T-cell (primary cell): Measurements from ENCODE around the gene GPR63. TPM values are rescaled to one million over a fixed set of nuclear protein-coding genes. Genes with fewer than 3 reads are reported as not detected.

ENCODE experiments used
- ATAC-seq, 4 experiments: fragments of 200-7000 bp in 3 of 4; fragments of 150-1000 bp in 1 of 4; cut with Tn5 transposase; replicated peaks in 1 of 4; 1 replicate in 3 of 4; 2 replicates in 1 of 4; pipeline ENCODE4 v1.10.0; 2021; ENCODE audit warnings: moderate library complexity in 3 of 4, mild to moderate bottlenecking in 2 of 4, moderate number of reproducible peaks in 1 of 4
- CTCF ChIA-PET, 2 donors: fragments of 300-600 bp; sonication (Branson Sonifier 250); formaldehyde crosslinking; loops; one replicate each; lab custom pipeline; 2022; ENCODE audit warnings: antibody characterized with exemption in 2 of 2; lab: Charles Lee
- POLR2A ChIA-PET, 2 donors: fragments of 300-600 bp; sonication (Branson Sonifier 250); formaldehyde crosslinking; loops; one replicate each; lab custom pipeline; 2022; ENCODE audit warnings: antibody characterized with exemption in 2 of 2; lab: Charles Lee
- DNase-seq, 35 experiments: peaks; one replicate each; pipeline versions ENCODE4 v3.0.0 to v3.0.0-alpha.2; 2013 to 2023
- H3K27ac ChIP-seq: one replicate; pipeline ENCODE4 v1.5.1; 2013; ENCODE audit warnings: low read length
- H3K27me3 ChIP-seq, 2 experiments: replicated peaks in 1 of 2; 1 replicate in 1 of 2; 2 replicates in 1 of 2; pipeline versions ENCODE4 v1.6.1 to v1.7.0; 2013; ENCODE audit warnings: low read length in 1 of 2, mixed read lengths in 1 of 2; ENCODE audit not compliant: control insufficient read depth in 2 of 2, insufficient read depth in 2 of 2; ENCODE audit errors: extremely low read depth in 1 of 2
- H3K36me3 ChIP-seq, 2 donors: 1 replicate in 1 of 2; 2 replicates in 1 of 2; pipeline versions ENCODE4 v1.6.1 to v1.7.0; 2013; ENCODE audit warnings: low read length in 1 of 2; ENCODE audit not compliant: control insufficient read depth in 2 of 2, insufficient read depth in 1 of 2; ENCODE audit errors: extremely low read depth in 1 of 2
- H3K4me1 ChIP-seq, 2 experiments: 1 replicate in 1 of 2; 2 replicates in 1 of 2; pipeline versions ENCODE4 v1.6.1 to v1.7.0; 2013; ENCODE audit warnings: low read length in 2 of 2, mixed read lengths in 1 of 2; ENCODE audit not compliant: insufficient read depth in 2 of 2, control insufficient read depth in 1 of 2; ENCODE audit errors: extremely low read depth in 1 of 2
- H3K4me3 ChIP-seq, 2 donors: 1 replicate in 1 of 2; 2 replicates in 1 of 2; pipeline versions ENCODE4 v1.5.1 to v1.7.0; 2013; ENCODE audit warnings: mild to moderate bottlenecking in 2 of 2, low read length in 1 of 2, moderate library complexity in 1 of 2; ENCODE audit not compliant: control insufficient read depth in 1 of 2; ENCODE audit errors: extremely low read depth in 1 of 2
- H3K9me3 ChIP-seq: 2 replicates; pipeline ENCODE4 v1.7.0; 2013
- H3K27ac Mint-ChIP-seq, 2 donors: one replicate each; pipeline ENCODE4 v1.8.0; 2020 to 2021; ENCODE audit warnings: mild to moderate bottlenecking in 2 of 2, mixed read lengths in 2 of 2
- H3K27me3 Mint-ChIP-seq, 2 donors: one replicate each; pipeline ENCODE4 v1.8.0; 2021 to 2022; ENCODE audit warnings: mixed read lengths in 2 of 2
- H3K36me3 Mint-ChIP-seq: one replicate; pipeline ENCODE4 v1.8.0; 2021; ENCODE audit warnings: mixed read lengths
- H3K4me1 Mint-ChIP-seq, 3 donors: one replicate each; pipeline ENCODE4 v1.8.0; 2020 to 2022; ENCODE audit warnings: mixed read lengths in 3 of 3, mild to moderate bottlenecking in 1 of 3
- H3K4me3 Mint-ChIP-seq, 3 donors: one replicate each; pipeline ENCODE4 v1.8.0; 2020 to 2022; ENCODE audit warnings: mild to moderate bottlenecking in 3 of 3, mixed read lengths in 3 of 3, moderate library complexity in 3 of 3
- H3K9me3 Mint-ChIP-seq, 3 donors: one replicate each; pipeline ENCODE4 v1.8.0; 2020 to 2022; ENCODE audit warnings: mixed read lengths in 3 of 3
- WGBS: methylation state at CpG from one replicate; pipeline ENCODE4 v1.1.5; 2013; ENCODE audit warnings: missing lambda C conversion rate; ENCODE audit not compliant: insufficient coverage; 5-methylcytosine and 5-hydroxymethylcytosine counted together
- total RNA-seq, 35 experiments: library from RNA in 6 of 35; stranded (reverse) in 6 of 35; fragments of 120-200 nt in 1 of 35; gene quantifications; one replicate each; pipeline versions ENCODE4 v1.2.1 to v1.2.4 and lab custom pipeline; 2013 to 2026

The GPR63 gene
- total RNA-seq, 5 donors from 2014 or later (not counting 1 experiment from before 2014, with no cell fraction given) = 0.25 to 0.92 (median 0.67) TPM

DNA sequence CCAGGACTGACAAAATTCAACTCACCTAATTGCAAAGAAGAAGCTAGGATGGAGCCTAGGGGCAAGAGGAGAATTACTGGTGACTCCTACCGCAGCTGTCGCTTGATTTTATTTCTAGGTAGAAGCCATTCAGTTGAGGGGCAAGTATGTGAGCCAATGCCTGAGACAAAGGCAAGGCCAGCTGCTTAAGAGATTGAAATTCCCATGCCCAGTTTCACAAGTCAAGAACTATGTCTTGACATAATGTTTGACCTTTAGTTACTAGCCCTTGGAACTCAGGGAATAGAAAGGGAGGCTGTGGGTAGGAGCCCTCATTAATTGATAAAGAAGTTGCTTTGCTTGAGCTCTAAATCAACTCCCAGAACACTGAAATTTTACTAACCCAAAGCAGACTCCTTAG is 54.0 kb downstream of the GPR63 start:
- no peaks in the 10 kb centered on the region for H3K4me1 ChIP-seq
- 100% methylated on average over 2 of the region's 2 CpGs for WGBS
- H3K27ac Mint-ChIP-seq = no peak overlapping the region
- no peaks in the 10 kb centered on the region for H3K9me3 ChIP-seq
- H3K4me1 Mint-ChIP-seq = no peaks in the 10 kb centered on the region
- CTCF ChIA-PET = no interaction called here
- no peak for ATAC-seq
- no peak overlapping the region for H3K4me3 ChIP-seq
- no peaks in the 10 kb centered on the region for H3K36me3 Mint-ChIP-seq
- H3K9me3 Mint-ChIP-seq = no peaks in the 10 kb centered on the region
- H3K36me3 ChIP-seq = no peaks in the 10 kb centered on the region
- H3K27me3 ChIP-seq = no peaks in the 10 kb centered on the region
- no peak overlapping the region for H3K4me3 Mint-ChIP-seq
- H3K27me3 Mint-ChIP-seq = peaks cover 0 to 19% of the 10 kb centered on the region in 2 donors
- no peak for DNase-seq
- H3K27ac ChIP-seq = no peak overlapping the region
- POLR2A ChIA-PET = no interaction called here

DNA sequence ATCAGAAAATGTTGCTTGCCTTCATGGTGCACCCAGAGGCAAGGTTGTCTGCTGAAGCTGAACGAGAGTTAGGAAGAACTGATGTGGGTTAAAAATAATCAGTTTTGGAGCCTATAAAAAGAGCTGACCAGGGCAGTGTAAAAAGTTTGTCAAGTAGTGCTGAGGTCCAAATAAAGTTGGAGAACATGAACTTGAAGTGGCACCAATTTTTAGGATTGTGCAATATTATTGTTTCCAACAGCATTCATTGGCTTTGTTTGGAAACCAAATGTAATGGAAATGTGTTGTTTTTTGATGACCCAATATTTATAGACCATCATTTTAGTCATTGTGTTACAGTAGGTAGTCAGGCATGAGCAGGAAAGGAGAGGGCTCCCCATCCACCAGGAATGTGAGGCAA is 55.7 kb downstream of the GPR63 start:
- peaks cover 3 to 16% of the 10 kb centered on the region in 2 donors for H3K27me3 Mint-ChIP-seq
- H3K9me3 Mint-ChIP-seq = no peaks in the 10 kb centered on the region
- CTCF ChIA-PET = no interaction called here
- H3K36me3 ChIP-seq = no peaks in the 10 kb centered on the region
- no peak overlapping the region for H3K27ac Mint-ChIP-seq
- H3K36me3 Mint-ChIP-seq = no peaks in the 10 kb centered on the region
- H3K4me3 ChIP-seq = no peak overlapping the region
- no peak for DNase-seq
- H3K4me1 ChIP-seq = no peaks in the 10 kb centered on the region
- H3K27me3 ChIP-seq = peaks cover 0 to 2% of the 10 kb centered on the region in 2 experiments
- POLR2A ChIA-PET = no interaction called here
- no peak overlapping the region for H3K27ac ChIP-seq
- no peak overlapping the region for H3K4me3 Mint-ChIP-seq
- ATAC-seq = no peak
- 80% methylated on average over 1 of the region's 1 CpG for WGBS
- no peaks in the 10 kb centered on the region for H3K4me1 Mint-ChIP-seq
- H3K9me3 ChIP-seq = no peaks in the 10 kb centered on the region

DNA sequence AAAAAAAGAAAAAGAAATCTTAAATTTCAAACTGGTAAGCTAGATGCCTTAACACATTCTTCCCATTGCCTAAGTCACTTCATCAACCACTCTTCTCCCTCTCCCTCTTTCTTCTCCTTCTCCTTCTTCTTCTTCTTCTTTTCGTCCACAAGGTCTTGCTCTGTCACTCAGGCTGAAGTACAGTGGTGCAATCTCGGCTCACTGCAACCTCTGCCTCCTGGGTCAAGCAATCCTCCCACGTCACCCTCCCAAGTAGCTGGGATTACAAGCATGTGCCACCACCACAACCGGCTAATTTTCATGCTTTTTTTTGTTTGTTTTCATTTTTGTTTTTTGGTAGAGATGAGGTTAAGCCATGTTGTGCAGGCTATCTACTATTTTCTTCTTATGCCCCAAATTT is 60.2 kb downstream of the GPR63 start:
- Mint-ChIP-seq H3K4me3 (no peak overlapping the region), H3K27ac (no peak overlapping the region), H3K36me3 (no peaks in the 10 kb centered on the region), H3K9me3 (no peaks in the 10 kb centered on the region), H3K4me1 (no peaks in the 10 kb centered on the region), H3K27me3 (peaks cover 3 to 11% of the 10 kb centered on the region in 2 donors)
- WGBS = 83% methylated on average over 2 of the region's 4 CpGs
- Histone ChIP-seq H3K9me3 (no peaks in the 10 kb centered on the region), H3K27ac (no peak overlapping the region), H3K4me1 (no peaks in the 10 kb centered on the region), H3K4me3 (no peak overlapping the region), H3K27me3 (peaks cover 0 to 2% of the 10 kb centered on the region in 2 experiments), H3K36me3 (no peaks in the 10 kb centered on the region)
- ChIA-PET CTCF (no interaction called here), POLR2A (no interaction called here)
- DNase-seq (no peak), ATAC-seq (no peak)

DNA sequence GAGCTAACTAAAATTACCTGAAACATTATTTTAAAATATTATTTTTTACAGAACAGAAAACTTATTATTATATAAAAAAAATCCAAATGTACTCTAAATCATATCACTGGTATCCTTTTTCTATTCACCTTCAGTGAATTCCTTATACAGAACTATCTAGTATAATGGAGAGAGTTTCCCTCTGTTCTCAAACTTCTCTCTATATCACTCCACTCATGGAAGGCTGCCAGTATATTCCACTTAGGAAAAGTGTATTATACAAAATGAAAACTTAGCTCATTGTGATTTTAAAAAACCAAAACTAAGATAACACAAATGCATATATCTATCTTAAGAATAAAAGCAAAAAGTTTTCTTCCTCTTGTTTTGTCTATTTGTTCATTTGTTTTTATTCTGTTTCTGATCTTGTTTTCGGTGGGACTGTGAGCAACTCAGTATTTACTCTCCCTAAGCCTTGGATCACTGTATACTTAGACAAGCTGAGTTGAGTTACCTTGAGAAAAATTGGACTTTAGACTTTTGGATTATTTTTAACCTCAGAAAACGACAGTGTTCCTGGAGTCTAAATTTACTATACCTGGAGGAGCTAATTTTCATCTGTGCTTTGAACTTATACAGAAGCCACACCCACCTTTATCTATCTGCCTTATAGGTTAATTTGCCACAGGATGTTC is 61.4 kb downstream of the GPR63 start:
- ATAC-seq = no peak
- CTCF ChIA-PET = no interaction called here

DNA sequence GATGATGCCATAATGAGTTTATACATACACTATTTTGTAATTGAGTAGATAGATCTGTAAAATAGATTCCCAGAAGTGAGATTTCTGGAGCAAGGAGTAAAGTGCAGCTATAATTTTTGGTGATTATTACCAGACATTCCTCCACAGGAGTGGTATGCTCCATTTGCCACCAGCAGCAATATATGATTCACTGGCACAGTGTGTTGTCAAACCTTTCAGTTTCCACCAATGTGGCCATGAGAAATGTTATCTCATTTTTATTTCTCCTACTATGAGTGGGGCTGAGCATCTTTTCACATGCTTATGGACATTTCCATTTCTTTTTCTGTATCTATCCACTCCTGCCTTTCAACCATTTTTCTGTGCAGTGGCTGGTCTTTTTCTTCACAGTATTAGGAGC is 70.5 kb downstream of the GPR63 start:
- Histone ChIP-seq H3K4me1 (no peaks in the 10 kb centered on the region), H3K4me3 (no peak overlapping the region), H3K36me3 (no peaks in the 10 kb centered on the region), H3K27me3 (peaks cover 0 to 9% of the 10 kb centered on the region in 2 experiments), H3K9me3 (no peaks in the 10 kb centered on the region), H3K27ac (no peak overlapping the region)
- Mint-ChIP-seq H3K4me3 (no peak overlapping the region), H3K36me3 (no peaks in the 10 kb centered on the region), H3K4me1 (no peaks in the 10 kb centered on the region), H3K27me3 (peaks cover 14 to 17% of the 10 kb centered on the region in 2 donors), H3K27ac (no peak overlapping the region), H3K9me3 (peaks cover 5 to 7% (median 6%) of the 10 kb centered on the region in 3 donors)
- no peak for DNase-seq
- ATAC-seq = no peak
- ChIA-PET POLR2A (no interaction called here), CTCF (no interaction called here)

More for the DNA sequence above, 61.4 kb downstream of the GPR63 start:
- Histone ChIP-seq H3K9me3 (no peaks in the 10 kb centered on the region), H3K36me3 (no peaks in the 10 kb centered on the region), H3K4me1 (no peaks in the 10 kb centered on the region), H3K4me3 (no peak overlapping the region), H3K27me3 (peaks cover 0 to 2% of the 10 kb centered on the region in 2 experiments), H3K27ac (no peak overlapping the region)
- Mint-ChIP-seq H3K27ac (no peak overlapping the region), H3K4me1 (no peaks in the 10 kb centered on the region), H3K27me3 (peaks cover 3 to 10% of the 10 kb centered on the region in 2 donors), H3K36me3 (no peaks in the 10 kb centered on the region), H3K9me3 (no peaks in the 10 kb centered on the region), H3K4me3 (no peak overlapping the region)
- POLR2A ChIA-PET = interaction anchor here in 1 of 2 donors (0.6 to 0.7 kb wide), 2 partner anchors 95 to 1718 kb away, joined by 3 read pairs; no protein-coding TSS in a partner anchor
- DNase-seq = no peak
- no CpG with 5 or more reads among the region's 2 CpGs for WGBS

DNA sequence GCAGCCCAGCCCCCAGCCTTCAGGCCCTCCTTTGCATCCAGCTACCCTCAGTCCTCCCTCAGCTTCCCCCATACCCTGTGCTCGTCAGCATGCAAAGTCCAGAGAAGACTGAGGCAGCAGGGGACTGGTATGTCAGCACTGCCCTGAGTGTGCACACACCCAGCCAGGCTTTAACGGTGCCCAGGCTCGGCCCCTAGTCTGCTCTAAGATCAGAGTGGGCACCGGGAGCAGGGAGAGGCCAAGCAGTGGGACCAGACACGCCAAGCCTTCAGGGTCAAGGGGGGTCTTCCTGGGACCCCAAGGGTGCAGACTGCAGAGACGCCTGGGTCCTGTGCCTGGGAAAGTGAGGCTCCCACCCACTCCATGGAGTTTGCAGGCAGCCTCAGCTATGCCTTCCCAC is 74.7 kb downstream of the GPR63 start:
- 73% methylated on average over 6 of the region's 6 CpGs for WGBS
- H3K27me3 ChIP-seq = peaks cover 2 to 6% of the 10 kb centered on the region in 2 experiments
- Mint-ChIP-seq H3K4me1 (no peaks in the 10 kb centered on the region), H3K27me3 (peaks cover 0 to 2% of the 10 kb centered on the region in 2 donors), H3K4me3 (no peak overlapping the region), H3K27ac (no peak overlapping the region), H3K36me3 (no peaks in the 10 kb centered on the region), H3K9me3 (no peaks in the 10 kb centered on the region)
- H3K27ac ChIP-seq = no peak overlapping the region
- DNase-seq (no peak), ATAC-seq (no peak)
- ChIA-PET CTCF (no interaction called here), POLR2A (no interaction called here)
- H3K4me3 ChIP-seq = no peak overlapping the region
- H3K36me3 ChIP-seq = no peaks in the 10 kb centered on the region
- H3K4me1 ChIP-seq = no peaks in the 10 kb centered on the region
- H3K9me3 ChIP-seq = no peaks in the 10 kb centered on the region
